Peyer's patch (tissue), 4 donors: ENCODE data around the gene RCOR1.

ENCODE experiments used
- POLR2A ChIP-seq, 2 donors: fragments of 450-650 bp; IDR thresholded peaks; one replicate each; pipeline ENCODE4 v1.5.1; 2017; ENCODE audit warnings: antibody characterized with exemption in 2 of 2, mild to moderate bottlenecking in 2 of 2, moderate library complexity in 2 of 2
- TF ChIP-seq, protein P1 (sequence below), 6 experiments: fragments of 450-650 bp in 4 of 6; fragments of 200-600 bp in 2 of 6; sonication (generic) in 1 of 6; IDR thresholded peaks; one replicate each; pipeline ENCODE4 v1.5.1; 2017 to 2019; ENCODE audit warnings: antibody characterized with exemption in 6 of 6, mild to moderate bottlenecking in 3 of 6, moderate library complexity in 1 of 6

DNA sequence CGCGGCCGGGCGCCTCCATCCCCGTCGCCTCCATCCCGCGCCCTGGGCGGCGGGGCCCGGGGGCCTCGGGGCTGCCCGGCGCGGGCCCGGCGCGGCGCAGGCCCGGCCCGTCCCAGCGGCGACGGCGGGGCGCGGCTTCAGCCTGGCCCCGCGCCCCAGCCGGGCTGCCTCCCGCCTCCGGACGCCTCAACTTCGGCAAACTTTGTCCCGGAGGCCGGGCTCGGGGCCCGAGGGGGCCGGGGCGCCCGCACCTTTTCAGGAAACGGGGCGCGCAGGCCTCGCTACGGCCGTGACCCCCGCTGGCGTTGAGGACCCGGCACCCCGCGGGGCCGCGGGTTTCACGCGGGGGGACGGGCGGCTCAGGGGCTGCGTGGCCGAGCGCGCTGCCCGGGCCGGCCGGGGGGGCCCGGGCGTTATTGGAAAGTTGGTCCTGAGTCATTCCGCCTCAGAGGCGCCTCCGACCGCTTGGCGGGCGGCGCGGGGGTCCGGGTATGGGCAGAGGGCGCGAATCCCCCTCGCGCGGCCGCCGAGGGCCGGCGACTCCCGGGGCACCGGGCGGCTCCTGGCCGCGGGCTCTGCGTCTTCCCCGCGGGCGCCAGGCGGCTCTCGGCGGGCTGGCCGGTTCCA is 185.4 kb downstream of the RCOR1 start:
- TF ChIP-seq POLR2A (IDR thresholded peaks at IDR 0.05): peak in 1 of 2 donors; percentile 24
- TF ChIP-seq, protein P1, sequence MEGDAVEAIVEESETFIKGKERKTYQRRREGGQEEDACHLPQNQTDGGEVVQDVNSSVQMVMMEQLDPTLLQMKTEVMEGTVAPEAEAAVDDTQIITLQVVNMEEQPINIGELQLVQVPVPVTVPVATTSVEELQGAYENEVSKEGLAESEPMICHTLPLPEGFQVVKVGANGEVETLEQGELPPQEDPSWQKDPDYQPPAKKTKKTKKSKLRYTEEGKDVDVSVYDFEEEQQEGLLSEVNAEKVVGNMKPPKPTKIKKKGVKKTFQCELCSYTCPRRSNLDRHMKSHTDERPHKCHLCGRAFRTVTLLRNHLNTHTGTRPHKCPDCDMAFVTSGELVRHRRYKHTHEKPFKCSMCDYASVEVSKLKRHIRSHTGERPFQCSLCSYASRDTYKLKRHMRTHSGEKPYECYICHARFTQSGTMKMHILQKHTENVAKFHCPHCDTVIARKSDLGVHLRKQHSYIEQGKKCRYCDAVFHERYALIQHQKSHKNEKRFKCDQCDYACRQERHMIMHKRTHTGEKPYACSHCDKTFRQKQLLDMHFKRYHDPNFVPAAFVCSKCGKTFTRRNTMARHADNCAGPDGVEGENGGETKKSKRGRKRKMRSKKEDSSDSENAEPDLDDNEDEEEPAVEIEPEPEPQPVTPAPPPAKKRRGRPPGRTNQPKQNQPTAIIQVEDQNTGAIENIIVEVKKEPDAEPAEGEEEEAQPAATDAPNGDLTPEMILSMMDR (IDR thresholded peaks at IDR 0.05): peak in 1 of 6 experiments; percentile 5
